ENCODE results near the gene GCK. TPM values are rescaled to one million over a fixed set of nuclear protein-coding genes. Genes with fewer than 3 reads are reported as not detected.
A peak's percentile ranks its signal among the peaks of the same experiment; 100 is the strongest.

Gene GCK
- polyA plus RNA-seq, 1 of the 3 experiments (the other 2 are of a cell fraction), result 1.6 TPM

DNA sequence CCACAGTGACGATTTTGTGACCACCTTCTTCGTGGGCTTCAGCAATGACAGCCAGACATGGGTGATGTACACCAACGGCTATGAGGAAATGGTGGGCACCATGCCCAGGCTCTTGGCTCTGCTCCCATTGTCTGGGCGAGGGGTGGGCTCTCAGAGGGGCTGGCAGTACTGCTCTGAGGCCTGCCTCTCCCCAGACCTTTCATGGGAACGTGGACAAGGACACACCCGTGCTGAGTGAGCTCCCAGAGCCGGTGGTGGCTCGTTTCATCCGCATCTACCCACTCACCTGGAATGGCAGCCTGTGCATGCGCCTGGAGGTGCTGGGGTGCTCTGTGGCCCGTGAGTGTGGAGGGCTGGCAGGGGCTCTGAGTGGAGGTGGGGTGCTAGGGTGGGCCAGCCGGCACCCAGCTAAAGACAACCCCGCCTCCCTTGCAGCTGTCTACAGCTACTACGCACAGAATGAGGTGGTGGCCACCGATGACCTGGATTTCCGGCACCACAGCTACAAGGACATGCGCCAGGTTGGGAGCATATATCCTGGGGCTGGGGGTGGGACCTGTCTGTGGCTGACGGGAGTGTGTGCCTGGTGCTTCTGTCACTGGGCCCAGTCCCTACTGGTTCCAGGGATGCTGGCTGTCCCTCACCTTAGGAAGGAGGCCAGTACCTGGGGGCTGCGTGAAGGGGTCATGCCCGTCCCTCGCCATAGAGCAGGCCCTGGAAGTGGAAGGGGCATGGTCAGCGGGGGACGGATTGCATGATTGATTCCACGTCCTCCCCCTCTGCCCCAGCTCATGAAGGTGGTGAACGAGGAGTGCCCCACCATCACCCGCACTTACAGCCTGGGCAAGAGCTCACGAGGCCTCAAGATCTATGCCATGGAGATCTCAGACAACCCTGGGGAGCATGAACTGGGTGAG lies 78.3 kb downstream of the GCK start:
- Histone ChIP-seq H3K4me2 (no peak overlapping the region), H3K79me2 (ENCODE audit: insufficient read depth) (peaks cover 23% of the 10 kb centered on the region), H3K27ac (ENCODE audit: low read depth in 2 of 2, low read length in 1 of 2) (peak overlapping the region in 1 of 2 experiments; percentile 19; a peak in 2 of 4 replicates), H2AFZ (ENCODE audit: low read depth) (no peak overlapping the region), H4K20me1 (ENCODE audit: insufficient read depth) (peaks cover 12% of the 10 kb centered on the region; the same call in 1 of the 2 replicates), H3F3A (replicated peaks; ENCODE audit: insufficient read depth) (peaks cover 26% of the 10 kb centered on the region), H3K27me3 (ENCODE audit: insufficient read depth) (no peaks in the 10 kb centered on the region), H3K9me2 (no peaks in the 10 kb centered on the region), H3K9me3 (no peaks in the 10 kb centered on the region), H3K4me1 (ENCODE audit: control insufficient read depth in 1 of 2, insufficient read depth in 2 of 2, low read depth in 1 of 2, low read length in 1 of 2) (peaks cover 0 to 13% of the 10 kb centered on the region in 2 experiments; a peak in 1 of 4 replicates), H3K36me3 (replicated peaks in 1 of 2; ENCODE audit: control insufficient read depth in 1 of 2, insufficient read depth in 2 of 2, low read length in 1 of 2) (peaks cover 27 to 92% of the 10 kb centered on the region in 2 experiments), H3K4me3 (ENCODE audit: low read depth in 2 of 2, low read length in 1 of 2) (no peak overlapping the region), H3K9ac (no peak overlapping the region)
- CTCF ChIA-PET, result interaction anchor here (0.9 to 2.3 kb wide), 6 partner anchors 9 to 85 kb away, joined by 3 to 7 read pairs (median 3); partner anchors contain the start of gene POLD2
- WGBS (ENCODE audit: low lambda C conversion rate), result 82% methylated on average over 16 of the region's 27 CpGs
- TF ChIP-seq GABPA (IDR thresholded peaks at IDR 0.05; ENCODE audit: low read depth), result no peak
- TF ChIP-seq TCF12 (IDR thresholded peaks at IDR 0.05), result no peak
- no peak for TF ChIP-seq FOXJ3 (CRISPR knock-in tag; IDR thresholded peaks at IDR 0.05)
- no peak for TF ChIP-seq TAF1 (IDR thresholded peaks at IDR 0.05; ENCODE audit: borderline replicate concordance, low read depth, low read length)
- TF ChIP-seq, protein P1, sequence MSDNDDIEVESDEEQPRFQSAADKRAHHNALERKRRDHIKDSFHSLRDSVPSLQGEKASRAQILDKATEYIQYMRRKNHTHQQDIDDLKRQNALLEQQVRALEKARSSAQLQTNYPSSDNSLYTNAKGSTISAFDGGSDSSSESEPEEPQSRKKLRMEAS (IDR thresholded peaks at IDR 0.05; ENCODE audit: low read depth), result no peak
- TF ChIP-seq, protein P2, sequence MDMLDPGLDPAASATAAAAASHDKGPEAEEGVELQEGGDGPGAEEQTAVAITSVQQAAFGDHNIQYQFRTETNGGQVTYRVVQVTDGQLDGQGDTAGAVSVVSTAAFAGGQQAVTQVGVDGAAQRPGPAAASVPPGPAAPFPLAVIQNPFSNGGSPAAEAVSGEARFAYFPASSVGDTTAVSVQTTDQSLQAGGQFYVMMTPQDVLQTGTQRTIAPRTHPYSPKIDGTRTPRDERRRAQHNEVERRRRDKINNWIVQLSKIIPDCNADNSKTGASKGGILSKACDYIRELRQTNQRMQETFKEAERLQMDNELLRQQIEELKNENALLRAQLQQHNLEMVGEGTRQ (IDR thresholded peaks at IDR 0.05; ENCODE audit: borderline replicate concordance, low read depth, low read length), result no peak
- TF ChIP-seq, protein P3, sequence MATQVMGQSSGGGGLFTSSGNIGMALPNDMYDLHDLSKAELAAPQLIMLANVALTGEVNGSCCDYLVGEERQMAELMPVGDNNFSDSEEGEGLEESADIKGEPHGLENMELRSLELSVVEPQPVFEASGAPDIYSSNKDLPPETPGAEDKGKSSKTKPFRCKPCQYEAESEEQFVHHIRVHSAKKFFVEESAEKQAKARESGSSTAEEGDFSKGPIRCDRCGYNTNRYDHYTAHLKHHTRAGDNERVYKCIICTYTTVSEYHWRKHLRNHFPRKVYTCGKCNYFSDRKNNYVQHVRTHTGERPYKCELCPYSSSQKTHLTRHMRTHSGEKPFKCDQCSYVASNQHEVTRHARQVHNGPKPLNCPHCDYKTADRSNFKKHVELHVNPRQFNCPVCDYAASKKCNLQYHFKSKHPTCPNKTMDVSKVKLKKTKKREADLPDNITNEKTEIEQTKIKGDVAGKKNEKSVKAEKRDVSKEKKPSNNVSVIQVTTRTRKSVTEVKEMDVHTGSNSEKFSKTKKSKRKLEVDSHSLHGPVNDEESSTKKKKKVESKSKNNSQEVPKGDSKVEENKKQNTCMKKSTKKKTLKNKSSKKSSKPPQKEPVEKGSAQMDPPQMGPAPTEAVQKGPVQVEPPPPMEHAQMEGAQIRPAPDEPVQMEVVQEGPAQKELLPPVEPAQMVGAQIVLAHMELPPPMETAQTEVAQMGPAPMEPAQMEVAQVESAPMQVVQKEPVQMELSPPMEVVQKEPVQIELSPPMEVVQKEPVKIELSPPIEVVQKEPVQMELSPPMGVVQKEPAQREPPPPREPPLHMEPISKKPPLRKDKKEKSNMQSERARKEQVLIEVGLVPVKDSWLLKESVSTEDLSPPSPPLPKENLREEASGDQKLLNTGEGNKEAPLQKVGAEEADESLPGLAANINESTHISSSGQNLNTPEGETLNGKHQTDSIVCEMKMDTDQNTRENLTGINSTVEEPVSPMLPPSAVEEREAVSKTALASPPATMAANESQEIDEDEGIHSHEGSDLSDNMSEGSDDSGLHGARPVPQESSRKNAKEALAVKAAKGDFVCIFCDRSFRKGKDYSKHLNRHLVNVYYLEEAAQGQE (IDR thresholded peaks at IDR 0.05; ENCODE audit: low read depth, low read length), result no peak
- TF ChIP-seq, protein P4, sequence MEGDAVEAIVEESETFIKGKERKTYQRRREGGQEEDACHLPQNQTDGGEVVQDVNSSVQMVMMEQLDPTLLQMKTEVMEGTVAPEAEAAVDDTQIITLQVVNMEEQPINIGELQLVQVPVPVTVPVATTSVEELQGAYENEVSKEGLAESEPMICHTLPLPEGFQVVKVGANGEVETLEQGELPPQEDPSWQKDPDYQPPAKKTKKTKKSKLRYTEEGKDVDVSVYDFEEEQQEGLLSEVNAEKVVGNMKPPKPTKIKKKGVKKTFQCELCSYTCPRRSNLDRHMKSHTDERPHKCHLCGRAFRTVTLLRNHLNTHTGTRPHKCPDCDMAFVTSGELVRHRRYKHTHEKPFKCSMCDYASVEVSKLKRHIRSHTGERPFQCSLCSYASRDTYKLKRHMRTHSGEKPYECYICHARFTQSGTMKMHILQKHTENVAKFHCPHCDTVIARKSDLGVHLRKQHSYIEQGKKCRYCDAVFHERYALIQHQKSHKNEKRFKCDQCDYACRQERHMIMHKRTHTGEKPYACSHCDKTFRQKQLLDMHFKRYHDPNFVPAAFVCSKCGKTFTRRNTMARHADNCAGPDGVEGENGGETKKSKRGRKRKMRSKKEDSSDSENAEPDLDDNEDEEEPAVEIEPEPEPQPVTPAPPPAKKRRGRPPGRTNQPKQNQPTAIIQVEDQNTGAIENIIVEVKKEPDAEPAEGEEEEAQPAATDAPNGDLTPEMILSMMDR (IDR thresholded peaks at IDR 0.05), result no peak
- no peak for TF ChIP-seq JUND (IDR thresholded peaks at IDR 0.05)
- TF ChIP-seq MEF2A (IDR thresholded peaks at IDR 0.05; ENCODE audit: borderline replicate concordance, low read depth), result no peak
- TF ChIP-seq RAD21 (IDR thresholded peaks at IDR 0.05; ENCODE audit: low read length), result no peak
- TF ChIP-seq, protein P5, sequence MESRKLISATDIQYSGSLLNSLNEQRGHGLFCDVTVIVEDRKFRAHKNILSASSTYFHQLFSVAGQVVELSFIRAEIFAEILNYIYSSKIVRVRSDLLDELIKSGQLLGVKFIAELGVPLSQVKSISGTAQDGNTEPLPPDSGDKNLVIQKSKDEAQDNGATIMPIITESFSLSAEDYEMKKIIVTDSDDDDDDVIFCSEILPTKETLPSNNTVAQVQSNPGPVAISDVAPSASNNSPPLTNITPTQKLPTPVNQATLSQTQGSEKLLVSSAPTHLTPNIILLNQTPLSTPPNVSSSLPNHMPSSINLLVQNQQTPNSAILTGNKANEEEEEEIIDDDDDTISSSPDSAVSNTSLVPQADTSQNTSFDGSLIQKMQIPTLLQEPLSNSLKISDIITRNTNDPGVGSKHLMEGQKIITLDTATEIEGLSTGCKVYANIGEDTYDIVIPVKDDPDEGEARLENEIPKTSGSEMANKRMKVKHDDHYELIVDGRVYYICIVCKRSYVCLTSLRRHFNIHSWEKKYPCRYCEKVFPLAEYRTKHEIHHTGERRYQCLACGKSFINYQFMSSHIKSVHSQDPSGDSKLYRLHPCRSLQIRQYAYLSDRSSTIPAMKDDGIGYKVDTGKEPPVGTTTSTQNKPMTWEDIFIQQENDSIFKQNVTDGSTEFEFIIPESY (IDR thresholded peaks at IDR 0.05; ENCODE audit: borderline replicate concordance, low read depth), result no peak
- no peak for TF ChIP-seq MXI1 (IDR thresholded peaks at IDR 0.05; ENCODE audit: low read depth, low read length)
- TF ChIP-seq RCOR1 (IDR thresholded peaks at IDR 0.05; ENCODE audit: low read length), result no peak
- TF ChIP-seq RFX5 (IDR thresholded peaks at IDR 0.05; ENCODE audit: low read length), result no peak
- TF ChIP-seq RXRA (IDR thresholded peaks at IDR 0.05; ENCODE audit: borderline replicate concordance, low read depth), result no peak
- no peak for TF ChIP-seq POLR2AphosphoS5 (IDR thresholded peaks at IDR 0.05; ENCODE audit: low read depth, low read length)
- POLR2A ChIA-PET, result interaction anchor here (1.2 to 3.0 kb wide), 2 partner anchors 10 to 12 kb away, joined by 3 to 18 read pairs; partner anchors contain the start of gene POLD2
- DNase-seq, result peak; percentile 65

All from SK-N-SH (cell line).